Fibroblast of skin of abdomen (primary cell): Measurements from ENCODE around the gene SLC6A13.
"Not testable (repeated sequence)": the region's sequence is repeated elsewhere in the genome, so short reads cannot be mapped to it uniquely, and the experiment has no call there.

Source experiments
- DNase-seq: peaks from one replicate; pipeline ENCODE4 v3.0.0-alpha.2; 2013

The SLC6A13 gene

GRCh38 chr12:196436-196835 is 66.2 kb downstream of the SLC6A13 start:
- no peak for DNase-seq

GRCh38 chr12:195951-196350 is 66.7 kb downstream of the SLC6A13 start:
- no peak for DNase-seq

GRCh38 chr12:195156-195555 is 67.5 kb downstream of the SLC6A13 start:
- DNase-seq: no peak

GRCh38 chr12:194276-194675 is 68.4 kb downstream of the SLC6A13 start:
- no peak for DNase-seq

GRCh38 chr12:193261-193660 is 69.4 kb downstream of the SLC6A13 start:
- DNase-seq: no peak

GRCh38 chr12:191541-191940 is 71.1 kb downstream of the SLC6A13 start:
- DNase-seq: no peak

GRCh38 chr12:190881-191280 is 71.8 kb downstream of the SLC6A13 start:
- no peak for DNase-seq

- no peak for DNase-seq
These were observed 73.0 kb downstream of the SLC6A13 start for GRCh38 chr12:189622-189962.

- peak; percentile 59 for DNase-seq
These were observed 73.6 kb downstream of the SLC6A13 start for GRCh38 chr12:188910-189621.

GRCh38 chr12:187986-188909 is 74.4 kb downstream of the SLC6A13 start:
- not testable (repeated sequence) for DNase-seq

GRCh38 chr12:186006-186625 is 76.5 kb downstream of the SLC6A13 start:
- no peak for DNase-seq

- no peak for DNase-seq
These were observed 77.1 kb downstream of the SLC6A13 start for GRCh38 chr12:185576-185955.

GRCh38 chr12:184811-185575 is 77.6 kb downstream of the SLC6A13 start:
- no peak for DNase-seq

GRCh38 chr12:182381-182892 is 80.2 kb downstream of the SLC6A13 start:
- peak; percentile 80 for DNase-seq

GRCh38 chr12:181921-182320 is 80.7 kb downstream of the SLC6A13 start:
- DNase-seq: no peak

- DNase-seq: no peak
These were observed 82.2 kb downstream of the SLC6A13 start for GRCh38 chr12:180445-180844.

- no peak for DNase-seq
These were observed 82.8 kb downstream of the SLC6A13 start for GRCh38 chr12:179885-180284.

- DNase-seq: no peak
These were observed 83.3 kb downstream of the SLC6A13 start for GRCh38 chr12:179131-179884.

- no peak for DNase-seq
These were observed 83.9 kb downstream of the SLC6A13 start for GRCh38 chr12:178829-179109.

- no peak for DNase-seq
These were observed 84.4 kb downstream of the SLC6A13 start for GRCh38 chr12:177980-178828.
